NCI-H2029 (cell line): ENCODE data around the gene SLC16A3.
A peak's percentile ranks its signal among the peaks of the same experiment; 100 is the strongest.

ENCODE experiments used
- DNase-seq: peaks from one replicate; lab custom pipeline; 2025; lab: John Stamatoyannopoulos, UW

The SLC16A3 gene

GRCh38 chr17:82236142-82236971 is 7.5 kb downstream of the SLC16A3 start:
- DNase-seq, result peak; percentile 64

DNA sequence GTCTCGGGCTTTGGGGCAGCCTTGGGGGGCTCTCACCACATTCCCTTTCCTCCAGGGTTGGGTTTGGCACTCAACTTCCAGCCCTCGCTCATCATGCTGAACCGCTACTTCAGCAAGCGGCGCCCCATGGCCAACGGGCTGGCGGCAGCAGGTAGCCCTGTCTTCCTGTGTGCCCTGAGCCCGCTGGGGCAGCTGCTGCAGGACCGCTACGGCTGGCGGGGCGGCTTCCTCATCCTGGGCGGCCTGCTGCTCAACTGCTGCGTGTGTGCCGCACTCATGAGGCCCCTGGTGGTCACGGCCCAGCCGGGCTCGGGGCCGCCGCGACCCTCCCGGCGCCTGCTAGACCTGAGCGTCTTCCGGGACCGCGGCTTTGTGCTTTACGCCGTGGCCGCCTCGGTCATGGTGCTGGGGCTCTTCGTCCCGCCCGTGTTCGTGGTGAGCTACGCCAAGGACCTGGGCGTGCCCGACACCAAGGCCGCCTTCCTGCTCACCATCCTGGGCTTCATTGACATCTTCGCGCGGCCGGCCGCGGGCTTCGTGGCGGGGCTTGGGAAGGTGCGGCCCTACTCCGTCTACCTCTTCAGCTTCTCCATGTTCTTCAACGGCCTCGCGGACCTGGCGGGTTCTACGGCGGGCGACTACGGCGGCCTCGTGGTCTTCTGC is 8.4 kb downstream of the SLC16A3 start:
- no peak for DNase-seq

GRCh38 chr17:82237746-82238471 is 9.1 kb downstream of the SLC16A3 start:
- no peak for DNase-seq

- DNase-seq, result peak; percentile 28
These were observed 9.8 kb downstream of the SLC16A3 start for GRCh38 chr17:82238472-82239201.

DNA sequence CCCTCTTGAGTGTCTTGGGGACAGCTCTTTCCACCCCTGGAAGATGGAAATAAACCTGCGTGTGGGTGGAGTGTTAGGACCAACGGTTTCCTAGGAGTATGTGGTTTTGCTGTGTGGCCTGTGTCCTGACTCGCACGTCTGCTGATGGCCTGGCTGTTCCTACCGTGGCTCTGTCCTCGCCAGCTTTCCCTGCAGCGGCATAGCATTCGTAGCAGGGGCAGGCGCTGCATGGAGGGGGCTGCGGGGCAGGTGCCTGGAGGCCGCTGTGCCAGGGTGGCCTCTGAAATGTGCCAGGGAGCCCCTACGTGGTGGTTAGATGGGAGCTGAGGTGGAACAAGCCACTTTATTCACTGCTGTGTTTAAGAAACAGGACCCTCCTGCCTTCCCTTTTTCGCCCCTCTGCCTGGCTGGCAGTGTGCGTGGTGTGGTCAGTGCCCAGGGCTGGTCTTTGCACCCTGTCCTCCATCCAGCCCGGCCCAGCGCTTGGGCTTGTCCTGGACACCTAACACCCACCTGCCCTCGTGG is 10.6 kb downstream of the SLC16A3 start:
- no peak for DNase-seq

DNA sequence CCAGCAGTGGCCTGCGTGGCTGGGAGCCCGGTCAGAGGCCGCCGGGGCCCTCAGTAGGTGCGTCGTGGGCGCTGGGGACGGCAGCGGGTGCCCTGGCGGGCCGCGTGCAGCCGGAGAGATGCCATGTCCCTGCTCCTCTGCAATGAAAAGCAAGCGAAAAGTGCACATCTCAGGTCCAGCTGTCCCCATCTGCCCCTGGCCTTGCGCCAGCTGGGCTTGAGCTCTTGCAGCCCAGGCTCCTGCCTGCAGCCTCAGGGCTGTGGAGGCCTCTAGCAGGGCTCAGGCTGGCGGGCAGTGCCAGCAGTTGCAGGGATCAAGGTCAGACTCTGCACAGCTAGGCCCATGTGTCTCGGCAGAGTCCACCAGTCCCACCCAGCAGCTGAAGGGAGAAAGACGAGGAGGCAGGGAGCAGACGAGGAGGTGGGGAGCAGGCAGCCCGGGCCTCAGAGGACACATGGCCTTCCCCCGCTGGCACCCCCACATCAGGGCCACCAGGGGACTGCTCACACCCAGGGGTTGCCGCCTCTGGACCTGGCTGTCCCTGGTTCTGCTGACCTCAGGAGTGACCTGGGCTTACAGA is 11.2 kb downstream of the SLC16A3 start:
- DNase-seq, result no peak

DNA sequence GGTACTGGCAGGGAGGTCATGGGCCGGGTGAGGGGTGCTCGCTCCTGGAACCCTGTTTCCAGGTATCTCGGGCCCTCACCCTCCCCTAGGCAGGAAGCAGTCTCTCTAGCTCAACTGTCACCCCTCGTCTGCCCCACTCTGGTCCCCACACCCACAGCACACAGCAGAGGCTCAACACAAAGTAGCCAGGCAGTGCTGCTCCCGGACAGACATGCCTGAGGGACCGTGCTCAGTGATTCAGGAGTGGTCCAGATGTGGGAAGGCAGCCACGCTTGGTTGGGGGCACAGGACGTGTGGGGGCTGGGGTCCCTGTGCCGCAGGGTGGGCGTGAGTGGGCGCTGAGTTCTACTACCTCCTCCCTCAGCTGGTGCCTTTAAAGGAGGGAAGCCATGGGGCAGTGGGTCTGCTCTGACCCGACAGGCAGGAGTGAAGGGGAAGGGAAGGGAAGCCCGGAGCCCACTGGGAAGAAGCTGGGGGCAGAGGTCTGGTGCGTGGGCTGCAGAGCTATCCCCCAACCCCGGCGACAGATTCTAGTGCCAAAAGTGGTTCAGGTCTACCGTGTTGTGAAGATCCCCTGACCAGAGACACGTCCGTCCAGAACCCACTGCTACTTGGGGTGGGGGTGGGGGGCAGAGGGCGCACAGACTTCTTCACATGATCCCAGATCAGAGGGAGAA is 11.8 kb downstream of the SLC16A3 start:
- DNase-seq, result no peak

GRCh38 chr17:82241183-82241925 is 12.5 kb downstream of the SLC16A3 start:
- DNase-seq, result no peak

- no peak for DNase-seq
These were observed 13.3 kb downstream of the SLC16A3 start for GRCh38 chr17:82241926-82242697.

DNA sequence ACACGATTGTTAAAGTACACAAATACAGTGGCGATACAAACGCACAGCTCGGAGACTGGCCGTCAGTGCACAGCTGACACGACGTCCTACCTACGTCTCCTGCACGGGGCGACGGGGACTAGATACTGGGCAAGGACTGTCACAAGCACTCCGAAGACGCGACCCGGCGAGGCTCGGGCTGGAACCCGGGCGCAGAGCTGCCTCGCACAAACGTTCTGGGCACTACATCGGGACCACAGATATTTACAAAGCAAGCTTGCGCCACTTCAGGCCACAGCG is 13.8 kb downstream of the SLC16A3 start:
- DNase-seq, result no peak

DNA sequence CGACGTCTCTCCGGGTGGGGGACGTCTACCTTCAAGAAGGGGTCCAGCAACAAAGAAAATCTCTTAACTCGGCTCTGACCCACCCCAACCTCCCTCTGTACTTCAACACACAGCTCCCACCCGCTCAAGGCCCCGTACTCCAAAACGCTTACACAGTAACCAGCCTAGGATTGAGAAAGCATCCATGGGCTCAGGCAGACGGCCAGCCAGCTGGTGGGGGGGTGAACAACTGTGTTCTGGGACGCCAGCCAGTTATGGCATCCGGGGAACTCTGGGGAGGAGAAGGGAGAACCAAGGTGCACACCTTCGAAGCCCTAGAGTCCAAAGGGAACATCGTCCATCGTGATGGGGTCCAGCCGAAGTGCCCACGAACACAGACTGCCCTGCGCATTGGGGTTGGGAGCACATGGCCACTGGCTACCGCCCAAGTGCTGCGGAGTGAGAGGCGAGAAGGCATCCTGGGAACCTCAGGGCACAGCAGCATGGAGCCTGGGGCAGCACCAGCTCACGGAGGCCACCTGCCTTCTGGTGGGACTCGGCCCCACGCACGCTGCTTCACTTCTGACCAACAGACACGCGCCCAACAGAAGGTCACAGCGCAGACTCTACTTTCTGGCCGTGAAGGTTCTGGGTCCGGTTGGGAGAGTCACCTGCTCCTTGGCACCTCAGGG is 14.3 kb downstream of the SLC16A3 start:
- DNase-seq, result no peak

DNA sequence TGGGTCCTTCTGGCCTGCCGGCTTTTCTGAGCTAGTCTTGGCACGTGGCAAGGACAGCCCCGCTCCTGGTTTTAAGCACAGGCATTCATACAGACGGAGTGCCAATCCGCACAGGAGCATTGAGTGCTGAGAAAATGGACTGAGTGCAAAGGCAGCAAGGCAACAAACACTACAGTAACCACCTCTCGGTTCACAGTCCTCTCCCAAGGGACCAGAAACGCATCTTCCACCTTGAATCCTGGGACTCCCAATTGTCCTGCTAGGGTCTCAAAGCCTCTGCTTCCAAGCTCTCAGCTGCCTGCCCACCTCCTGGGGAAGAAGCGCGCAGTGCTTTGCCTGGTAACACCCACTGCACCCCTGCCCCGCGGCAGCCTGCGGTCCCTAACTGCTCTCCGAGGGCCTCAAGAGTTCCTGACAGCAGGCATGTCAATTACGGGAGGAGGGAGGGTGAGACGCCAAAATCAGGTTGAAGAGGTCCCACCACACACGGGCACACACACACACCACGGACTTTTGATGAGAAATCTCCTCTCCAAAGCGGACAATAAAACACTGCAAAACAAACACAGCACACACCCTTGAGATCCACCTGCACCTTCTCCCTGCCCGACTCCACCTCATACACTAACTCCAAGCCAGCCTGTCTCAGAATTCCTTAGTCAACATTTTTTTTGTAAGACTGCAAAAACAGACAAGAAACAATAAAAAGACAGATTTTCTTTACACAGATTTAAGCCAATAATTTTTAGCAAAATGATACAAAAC is 15.0 kb downstream of the SLC16A3 start:
- DNase-seq, result no peak

DNA sequence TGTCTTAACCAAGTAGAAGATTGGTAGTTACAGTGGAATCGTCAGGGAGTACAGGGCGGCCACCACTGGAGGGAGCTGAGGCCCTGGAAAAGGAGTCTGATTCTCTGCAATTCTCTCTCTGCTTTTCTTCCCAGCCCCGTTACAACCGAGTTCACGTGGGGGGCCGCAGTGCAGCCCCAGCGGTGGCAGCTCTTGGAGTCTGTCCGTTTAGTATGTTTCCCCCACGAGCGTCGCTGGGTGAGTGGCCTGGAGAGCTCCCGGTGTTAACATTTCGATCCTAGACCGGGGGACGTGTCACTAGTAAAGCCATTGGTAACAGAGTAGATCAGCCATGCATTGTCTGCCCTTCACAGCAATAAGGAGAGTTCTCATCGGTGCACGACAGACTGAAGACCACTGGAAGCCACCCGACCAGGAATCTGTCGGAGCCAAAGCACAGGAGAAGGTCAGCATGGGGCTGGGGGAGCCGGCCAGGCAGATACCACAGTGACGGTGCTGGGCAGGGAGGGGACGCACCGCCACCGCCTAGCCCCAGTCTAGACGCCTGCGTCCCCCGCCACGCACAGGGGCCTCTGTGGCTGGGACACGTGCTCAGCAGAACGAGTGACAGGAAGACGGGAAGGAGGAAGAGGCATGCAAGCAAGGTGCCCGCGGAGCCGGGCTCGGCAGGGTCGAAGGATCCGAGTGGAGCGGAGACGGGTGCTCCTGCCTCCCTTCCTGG is 15.7 kb downstream of the SLC16A3 start:
- DNase-seq, result no peak

DNA sequence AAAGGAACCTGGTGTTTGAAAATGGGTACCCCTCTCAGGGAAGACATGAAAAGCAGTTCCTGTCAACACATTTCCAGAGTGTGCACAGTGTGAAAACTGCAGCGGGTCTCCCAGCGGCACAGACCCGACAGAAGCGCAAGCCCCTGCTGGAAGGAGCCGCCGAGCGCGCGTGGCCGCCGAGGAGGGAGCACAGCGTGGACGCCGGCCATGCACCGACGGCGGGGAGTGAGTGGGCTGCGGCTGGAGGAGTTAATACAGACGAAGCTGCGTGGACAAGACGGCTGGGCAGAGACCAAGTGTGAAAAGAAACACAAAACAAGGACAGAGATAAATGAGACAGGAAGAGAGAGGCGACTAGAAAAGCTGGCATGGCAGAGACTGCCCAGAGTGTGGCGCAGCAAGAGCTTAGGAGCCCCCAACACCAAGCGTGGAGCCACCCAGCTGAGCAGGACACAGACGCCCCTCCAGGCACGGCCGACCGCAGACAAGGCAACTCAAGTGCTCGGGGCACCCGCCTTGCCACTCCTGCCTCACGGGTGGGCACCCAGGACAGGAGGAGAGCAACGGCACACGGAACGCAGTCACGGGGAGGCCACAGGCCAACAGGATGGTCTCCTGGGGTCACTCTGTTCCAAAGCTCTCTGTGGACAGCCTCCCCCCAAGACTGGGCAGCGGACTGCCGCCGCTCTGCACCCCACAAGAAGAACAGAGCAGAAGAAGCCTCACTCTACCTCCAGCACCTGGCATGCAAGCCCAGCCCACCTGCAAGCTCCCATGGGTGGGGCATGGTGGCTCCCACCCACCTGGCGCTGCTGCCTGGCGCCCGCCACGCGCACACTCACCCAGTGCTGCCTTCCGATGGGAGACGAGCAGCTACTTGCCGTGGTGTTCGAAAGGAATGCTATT is 16.5 kb downstream of the SLC16A3 start:
- no peak for DNase-seq

DNA sequence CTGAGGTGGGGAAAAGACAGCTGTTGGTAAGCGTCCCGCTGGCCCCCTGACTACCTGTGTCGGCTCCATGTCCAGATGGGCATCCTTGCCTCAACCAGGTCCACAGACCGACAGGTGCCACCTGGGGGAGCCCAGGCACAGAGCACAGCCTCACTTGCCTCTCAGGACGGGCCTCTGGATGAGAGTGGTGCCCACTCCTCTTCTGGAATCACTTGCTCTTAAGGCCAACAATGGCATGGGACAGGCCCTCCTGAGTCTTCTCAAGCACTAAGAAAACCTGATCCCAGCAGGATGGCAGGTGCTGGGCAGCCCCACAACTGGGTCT is 17.2 kb downstream of the SLC16A3 start:
- DNase-seq, result no peak

DNA sequence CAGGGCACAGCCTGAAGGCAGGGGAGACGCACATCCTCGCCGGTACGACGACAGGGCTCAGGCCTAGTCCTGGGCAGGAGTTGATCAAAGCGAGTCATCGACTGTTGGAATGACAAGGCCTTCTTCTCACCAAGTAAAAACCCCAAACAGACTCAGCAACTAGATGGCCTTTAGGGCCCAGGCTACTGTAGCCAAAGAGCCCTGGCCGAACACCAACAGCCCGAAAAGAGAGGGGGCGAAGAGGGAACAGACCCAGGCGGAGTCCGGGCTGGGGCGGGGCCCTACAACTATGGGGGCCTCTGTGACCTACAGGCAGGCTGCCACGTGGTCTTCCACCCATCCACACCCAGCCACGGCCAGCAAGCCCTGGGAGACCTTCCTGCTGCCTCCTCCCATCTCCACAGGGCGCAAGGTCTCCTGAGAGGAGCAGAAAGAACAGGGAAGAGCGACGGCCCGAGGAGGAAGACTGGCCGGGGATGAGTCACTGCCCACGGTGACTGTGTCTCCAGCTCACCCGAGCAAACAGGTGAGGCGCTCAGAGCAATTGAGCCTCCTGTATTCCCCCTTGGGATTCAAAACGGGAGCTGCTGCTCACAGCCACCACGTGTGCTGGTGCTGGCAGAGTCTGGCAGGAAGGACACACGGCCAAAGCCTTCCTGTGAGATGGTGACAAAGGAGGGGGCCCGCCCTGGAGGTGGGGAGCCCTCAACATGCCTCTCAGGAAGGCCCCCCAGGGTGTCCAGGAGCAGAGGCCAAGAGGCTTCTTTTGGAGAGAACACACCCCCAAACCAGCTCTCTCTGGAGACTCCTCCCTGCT is 17.7 kb downstream of the SLC16A3 start:
- no peak for DNase-seq
